GM13976 (cell line): ENCODE measurements around the gene MGAT4B.

Experiments
- DNase-seq: peaks from one replicate; pipeline ENCODE4 v3.0.0; 2012; ENCODE audit warnings: low spot score
- CTCF ChIP-seq: IDR thresholded peaks from 2 replicates; pipeline ENCODE4 v1.5.1; 2012; ENCODE audit warnings: borderline replicate concordance, mild to moderate bottlenecking; ENCODE audit not compliant: insufficient read depth; ENCODE audit errors: extremely low read depth, missing control alignments, control extremely low read depth
- in situ Hi-C: fragments of 300-500 bp; cut with MboI; formaldehyde crosslinking; loops from one replicate; pipeline ENCODE4 v1.12.0; 2022; ENCODE audit warnings: low sequenced_read_pairs, mixed read lengths, inconsistent platforms; ENCODE audit not compliant: unreplicated experiment

The MGAT4B gene

GRCh38 chr5:179753971-179754370 lies 52.7 kb downstream of the MGAT4B start:
- no peak for DNase-seq
- in situ Hi-C loops, result no loop called here
- TF ChIP-seq CTCF, result no peak

GRCh38 chr5:179749857-179750508 lies 56.7 kb downstream of the MGAT4B start:
- no peak for DNase-seq
- TF ChIP-seq CTCF, result no peak
- in situ Hi-C loops, result no loop called here

- no peak for TF ChIP-seq CTCF
- in situ Hi-C loops, result no loop called here
- no peak for DNase-seq
Observed at GRCh38 chr5:179747811-179748210, 58.9 kb downstream of the MGAT4B start.
